WTC11 (cell line): ENCODE data around the gene NDOR1.

ENCODE experiments used
- ATF3 ChIP-seq: sonication (generic); formaldehyde crosslinking; conservative IDR thresholded peaks from 2 replicates; pipeline ENCODE4 v1.8.1; 2022; ENCODE audit warnings: mild to moderate bottlenecking, missing genetic modification reagents
- HMGXB4 ChIP-seq: sonication (generic); formaldehyde crosslinking; IDR thresholded peaks from 2 replicates; pipeline ENCODE4 v1.8.1; 2023; ENCODE audit warnings: mild to moderate bottlenecking, moderate library complexity, missing genetic modification reagents
- NFATC4 ChIP-seq: fragments of 250-450 bp; sonication (Bioruptor Pico); IDR thresholded peaks from 2 replicates; pipeline ENCODE4 v1.9.0; 2021; ENCODE audit warnings: mild to moderate bottlenecking
- NFYB ChIP-seq: sonication (generic); formaldehyde crosslinking; conservative IDR thresholded peaks from 2 replicates; pipeline ENCODE4 v1.8.0; 2022; ENCODE audit warnings: low read depth, missing genetic modification reagents
- NR1H2 ChIP-seq: sonication (generic); formaldehyde crosslinking; IDR thresholded peaks from 2 replicates; pipeline ENCODE4 v1.9.0; 2021; ENCODE audit warnings: mild to moderate bottlenecking, moderate library complexity, missing genetic modification reagents
- NR3C1 ChIP-seq: sonication (generic); formaldehyde crosslinking; conservative IDR thresholded peaks from 2 replicates; pipeline ENCODE4 v1.8.1; 2023; ENCODE audit warnings: low read depth, mild to moderate bottlenecking, missing genetic modification reagents
- SP1 ChIP-seq: sonication (generic); formaldehyde crosslinking; conservative IDR thresholded peaks from 2 replicates; pipeline ENCODE4 v1.8.1; 2022; ENCODE audit warnings: missing genetic modification reagents
- ZNF138 ChIP-seq: sonication (generic); formaldehyde crosslinking; conservative IDR thresholded peaks from 2 replicates; pipeline ENCODE4 v1.8.1; 2022; ENCODE audit warnings: mild to moderate bottlenecking, moderate library complexity, missing genetic modification reagents
- TF ChIP-seq, protein P1 (sequence below): fragments of 200-600 bp; IDR thresholded peaks from 2 replicates; pipeline ENCODE4 v1.8.0; 2022; ENCODE audit warnings: antibody characterized with exemption
- TF ChIP-seq, protein P2 (sequence below): sonication (generic); formaldehyde crosslinking; IDR thresholded peaks from 2 replicates; pipeline ENCODE4 v1.8.0; 2022; ENCODE audit warnings: mild to moderate bottlenecking, missing genetic modification reagents

DNA sequence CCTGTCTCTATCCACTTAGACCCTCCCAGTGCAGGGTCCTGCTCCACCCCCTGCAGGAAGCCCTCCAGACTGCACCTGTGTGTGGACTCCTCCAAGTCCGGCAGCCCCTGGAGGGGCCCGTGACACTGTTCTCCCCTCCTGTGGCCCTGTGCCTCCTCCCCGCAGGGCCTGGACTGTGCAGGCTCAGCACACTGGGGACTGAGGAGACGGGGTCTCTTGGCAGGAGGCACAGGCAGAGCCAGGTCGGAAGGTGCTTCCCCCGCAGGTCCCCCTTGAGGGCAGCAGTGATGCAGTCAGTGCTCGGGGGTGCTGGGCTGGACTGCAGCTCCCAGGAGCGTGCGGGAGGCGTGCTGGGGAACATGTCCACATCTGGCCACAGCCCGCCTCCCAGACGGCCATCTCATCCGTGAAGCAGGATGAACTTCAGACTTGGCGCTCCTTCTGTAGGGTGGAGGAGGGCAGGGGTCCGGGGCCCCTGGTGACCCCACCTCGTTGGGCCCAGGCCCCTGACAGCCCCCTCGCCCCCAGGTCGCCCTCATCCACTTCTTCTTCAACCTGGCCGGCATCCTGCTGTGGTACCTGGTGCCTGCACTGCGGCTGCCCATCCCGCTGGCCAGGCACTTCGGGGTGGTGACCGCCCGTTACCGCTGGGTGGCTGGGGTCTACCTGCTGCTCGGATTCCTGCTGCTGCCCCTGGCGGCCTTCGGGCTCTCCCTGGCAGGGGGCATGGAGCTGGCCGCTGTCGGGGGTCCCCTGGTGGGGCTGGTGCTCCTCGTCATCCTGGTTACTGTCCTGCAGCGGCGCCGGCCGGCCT, 30.1 kb downstream of the NDOR1 start:
- no peak for TF ChIP-seq NFYB (CRISPR knock-in tag)
- no peak for TF ChIP-seq NR3C1
- TF ChIP-seq NFATC4 (CRISPR knock-in tag): no peak
- TF ChIP-seq, protein P1, sequence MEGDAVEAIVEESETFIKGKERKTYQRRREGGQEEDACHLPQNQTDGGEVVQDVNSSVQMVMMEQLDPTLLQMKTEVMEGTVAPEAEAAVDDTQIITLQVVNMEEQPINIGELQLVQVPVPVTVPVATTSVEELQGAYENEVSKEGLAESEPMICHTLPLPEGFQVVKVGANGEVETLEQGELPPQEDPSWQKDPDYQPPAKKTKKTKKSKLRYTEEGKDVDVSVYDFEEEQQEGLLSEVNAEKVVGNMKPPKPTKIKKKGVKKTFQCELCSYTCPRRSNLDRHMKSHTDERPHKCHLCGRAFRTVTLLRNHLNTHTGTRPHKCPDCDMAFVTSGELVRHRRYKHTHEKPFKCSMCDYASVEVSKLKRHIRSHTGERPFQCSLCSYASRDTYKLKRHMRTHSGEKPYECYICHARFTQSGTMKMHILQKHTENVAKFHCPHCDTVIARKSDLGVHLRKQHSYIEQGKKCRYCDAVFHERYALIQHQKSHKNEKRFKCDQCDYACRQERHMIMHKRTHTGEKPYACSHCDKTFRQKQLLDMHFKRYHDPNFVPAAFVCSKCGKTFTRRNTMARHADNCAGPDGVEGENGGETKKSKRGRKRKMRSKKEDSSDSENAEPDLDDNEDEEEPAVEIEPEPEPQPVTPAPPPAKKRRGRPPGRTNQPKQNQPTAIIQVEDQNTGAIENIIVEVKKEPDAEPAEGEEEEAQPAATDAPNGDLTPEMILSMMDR: no peak
- no peak for TF ChIP-seq ATF3 (CRISPR knock-in tag)
- TF ChIP-seq HMGXB4 (CRISPR knock-in tag): no peak
- TF ChIP-seq ZNF138 (CRISPR knock-in tag): no peak
- no peak for TF ChIP-seq SP1 (CRISPR knock-in tag)
- no peak for TF ChIP-seq NR1H2 (CRISPR knock-in tag)
- TF ChIP-seq, protein P2, sequence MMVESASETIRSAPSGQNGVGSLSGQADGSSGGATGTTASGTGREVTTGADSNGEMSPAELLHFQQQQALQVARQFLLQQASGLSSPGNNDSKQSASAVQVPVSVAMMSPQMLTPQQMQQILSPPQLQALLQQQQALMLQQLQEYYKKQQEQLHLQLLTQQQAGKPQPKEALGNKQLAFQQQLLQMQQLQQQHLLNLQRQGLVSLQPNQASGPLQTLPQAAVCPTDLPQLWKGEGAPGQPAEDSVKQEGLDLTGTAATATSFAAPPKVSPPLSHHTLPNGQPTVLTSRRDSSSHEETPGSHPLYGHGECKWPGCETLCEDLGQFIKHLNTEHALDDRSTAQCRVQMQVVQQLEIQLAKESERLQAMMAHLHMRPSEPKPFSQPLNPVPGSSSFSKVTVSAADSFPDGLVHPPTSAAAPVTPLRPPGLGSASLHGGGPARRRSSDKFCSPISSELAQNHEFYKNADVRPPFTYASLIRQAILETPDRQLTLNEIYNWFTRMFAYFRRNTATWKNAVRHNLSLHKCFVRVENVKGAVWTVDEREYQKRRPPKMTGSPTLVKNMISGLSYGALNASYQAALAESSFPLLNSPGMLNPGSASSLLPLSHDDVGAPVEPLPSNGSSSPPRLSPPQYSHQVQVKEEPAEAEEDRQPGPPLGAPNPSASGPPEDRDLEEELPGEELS (CRISPR knock-in tag): no peak
